ENCODE measurements around the gene ADGRV1.

DNA sequence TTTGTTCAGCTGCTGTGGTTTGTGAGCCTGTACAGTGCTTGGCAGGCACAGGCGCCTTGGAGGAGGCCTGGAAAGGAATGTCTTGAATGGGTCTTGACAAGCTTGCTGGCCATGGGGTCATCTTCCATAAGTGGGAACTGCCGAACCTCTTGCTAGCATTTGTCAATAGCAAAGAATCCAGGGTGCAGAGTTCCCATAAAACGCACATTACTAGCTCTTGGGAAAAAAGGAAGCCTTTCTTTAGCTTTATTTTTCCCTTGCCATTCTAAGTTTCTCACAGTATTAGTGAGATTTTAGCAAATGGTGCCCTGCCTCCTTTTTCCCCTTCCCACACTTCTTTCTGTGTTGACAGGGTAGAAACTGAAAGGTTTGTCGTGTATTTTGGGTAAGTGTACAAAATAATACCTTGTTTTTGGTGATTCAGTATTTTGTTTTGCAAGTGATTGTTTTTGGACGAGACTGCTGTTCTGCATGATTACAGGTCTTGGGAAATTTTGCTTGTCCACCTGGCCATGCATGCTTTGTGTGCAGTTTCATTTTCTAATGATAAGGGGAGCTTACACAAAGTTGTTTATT lies 82.0 kb downstream of the ADGRV1 start:
- TF ChIP-seq POLR2AphosphoS5 (IDR thresholded peaks at IDR 0.05; ENCODE audit: borderline replicate concordance, low read depth, low read length) (no peak), EZH2 (IDR thresholded peaks at IDR 0.05) (no peak), FOXP2 (optimal IDR thresholded peaks at IDR 0.05; ENCODE audit: control extremely low read depth, extremely low read length, insufficient read depth) (no peak)

Data from SK-N-MC (cell line).